ENCODE results near the gene MRPL27.

The MRPL27 gene

GRCh38 chr17:50381920-50382319 lies 8.9 kb upstream of the MRPL27 start:
- Histone ChIP-seq H3K4me3 (no peak overlapping the region), H3K27ac (no peak overlapping the region), H3K4me2 (no peak overlapping the region), H3K9ac (no peak overlapping the region), H4K20me1 (0 out of 2 replicates have a peak, but pooled peaks cover 15% of the 10 kb centered on the region), H3K27me3 (no peaks in the 10 kb centered on the region), H3K36me3 (peaks cover 99% of the 10 kb centered on the region), H3K4me1 (no peaks in the 10 kb centered on the region), H3K9me3 (no peaks in the 10 kb centered on the region)
- TF ChIP-seq Cebpa-rat (IDR thresholded peaks at IDR 0.05), result no peak

DNA sequence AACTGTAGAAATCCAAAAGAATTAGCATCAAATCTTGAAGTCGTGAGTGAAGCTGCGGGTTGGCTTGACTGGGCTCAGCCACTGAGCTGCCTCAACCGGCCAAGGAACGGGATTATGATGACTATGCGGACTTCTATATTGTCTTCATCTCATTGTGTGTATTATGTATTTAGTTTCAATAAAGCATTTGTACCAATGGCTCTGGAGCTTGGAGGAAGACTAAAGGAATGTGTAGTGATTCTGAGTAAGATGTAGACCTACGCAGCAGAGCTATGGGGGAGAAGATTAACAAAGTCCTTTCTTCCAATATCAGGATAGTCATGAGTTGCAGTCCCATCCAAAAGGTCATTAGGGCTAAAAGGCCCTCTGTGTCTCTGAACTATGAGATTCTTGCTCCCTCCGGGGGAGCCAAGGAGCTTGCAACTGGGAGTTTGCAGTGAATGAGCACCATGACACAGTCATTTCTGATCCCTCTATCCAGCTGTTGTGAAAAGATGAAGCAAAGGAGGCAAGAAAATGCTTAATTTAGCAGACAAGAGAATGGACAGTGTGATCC lies 8.4 kb upstream of the MRPL27 start:
- Histone ChIP-seq H3K4me2 (no peak overlapping the region), H3K36me3 (peaks cover 98% of the 10 kb centered on the region), H3K4me3 (no peak overlapping the region), H3K4me1 (no peaks in the 10 kb centered on the region), H3K27ac (no peak overlapping the region), H3K9ac (no peak overlapping the region), H3K9me3 (no peaks in the 10 kb centered on the region), H3K27me3 (no peaks in the 10 kb centered on the region), H4K20me1 (0 out of 2 replicates have a peak, but pooled peaks cover 9% of the 10 kb centered on the region)
- no peak for TF ChIP-seq Cebpa-rat (IDR thresholded peaks at IDR 0.05)

- H3K27ac ChIP-seq, result no peak overlapping the region
- H3K9ac ChIP-seq, result no peak overlapping the region
- no peaks in the 10 kb centered on the region for H3K27me3 ChIP-seq
- H3K4me3 ChIP-seq, result no peak overlapping the region
- no peaks in the 10 kb centered on the region for H3K9me3 ChIP-seq
- H3K4me2 ChIP-seq, result no peak overlapping the region
- 0 out of 2 replicates have a peak, but pooled peaks cover 8% of the 10 kb centered on the region for H4K20me1 ChIP-seq
- H3K36me3 ChIP-seq, result peaks cover 98% of the 10 kb centered on the region
- H3K4me1 ChIP-seq, result no peaks in the 10 kb centered on the region
- TF ChIP-seq Cebpa-rat (IDR thresholded peaks at IDR 0.05), result no peak
Observed at GRCh38 chr17:50380369-50381259, 7.6 kb upstream of the MRPL27 start.

DNA sequence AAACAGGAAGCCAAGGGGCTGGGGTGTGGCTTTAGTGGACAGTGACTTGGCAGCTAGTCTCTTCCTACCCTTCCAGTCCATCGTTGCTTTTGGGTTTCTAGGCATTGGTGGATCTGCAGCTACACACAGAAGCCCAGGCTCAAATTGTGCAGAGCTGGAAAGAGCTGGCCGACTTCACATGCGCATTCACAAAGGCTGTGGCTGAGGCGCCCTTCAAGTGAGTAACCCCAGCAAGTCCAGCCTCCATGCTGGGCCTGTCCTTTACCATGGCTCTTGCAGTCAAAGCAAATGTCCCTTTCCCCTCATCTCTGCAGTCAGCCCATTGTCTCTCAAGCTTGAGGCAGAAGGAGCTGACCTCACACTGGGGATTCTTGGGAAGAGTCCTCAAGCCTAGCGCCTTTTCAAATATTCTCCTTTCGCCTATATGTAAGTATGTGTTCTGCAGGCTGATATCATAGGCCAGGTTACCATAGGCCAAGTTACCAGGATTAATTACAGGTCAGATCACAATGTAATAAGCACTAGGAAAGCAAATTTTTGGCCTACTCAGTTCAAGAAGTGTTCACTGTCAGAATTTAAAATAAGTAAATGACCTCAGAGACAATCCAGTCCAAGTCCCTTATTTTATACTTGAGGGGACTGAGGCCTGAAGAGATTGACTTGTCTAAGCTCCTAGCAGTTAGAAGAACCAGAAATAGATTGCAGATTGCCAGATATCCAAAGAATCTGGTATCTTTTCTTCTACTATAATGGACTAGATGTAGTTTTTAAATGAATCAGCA lies 6.6 kb upstream of the MRPL27 start:
- Histone ChIP-seq H3K4me3 (no peak overlapping the region), H3K27ac (no peak overlapping the region), H3K4me2 (no peak overlapping the region), H4K20me1 (0 out of 2 replicates have a peak, but pooled peaks cover 8% of the 10 kb centered on the region), H3K9ac (no peak overlapping the region), H3K9me3 (no peaks in the 10 kb centered on the region), H3K36me3 (peaks cover 93% of the 10 kb centered on the region), H3K4me1 (no peaks in the 10 kb centered on the region), H3K27me3 (no peaks in the 10 kb centered on the region)
- no peak for TF ChIP-seq Cebpa-rat (IDR thresholded peaks at IDR 0.05)

- no peaks in the 10 kb centered on the region for H4K20me1 ChIP-seq
- H3K36me3 ChIP-seq, result peaks cover 59% of the 10 kb centered on the region
- H3K27ac ChIP-seq, result no peak overlapping the region
- H3K9me3 ChIP-seq, result no peaks in the 10 kb centered on the region
- H3K4me3 ChIP-seq, result no peak overlapping the region
- no peak for TF ChIP-seq Cebpa-rat (IDR thresholded peaks at IDR 0.05)
- peaks cover 21% of the 10 kb centered on the region for H3K4me1 ChIP-seq
- 0 out of 2 replicates have a peak overlapping the region, but pooled peaks have one; percentile 2 for H3K9ac ChIP-seq
- no peak overlapping the region for H3K4me2 ChIP-seq
- H3K27me3 ChIP-seq, result no peaks in the 10 kb centered on the region
Observed at GRCh38 chr17:50375858-50376538, 3.0 kb upstream of the MRPL27 start.

DNA sequence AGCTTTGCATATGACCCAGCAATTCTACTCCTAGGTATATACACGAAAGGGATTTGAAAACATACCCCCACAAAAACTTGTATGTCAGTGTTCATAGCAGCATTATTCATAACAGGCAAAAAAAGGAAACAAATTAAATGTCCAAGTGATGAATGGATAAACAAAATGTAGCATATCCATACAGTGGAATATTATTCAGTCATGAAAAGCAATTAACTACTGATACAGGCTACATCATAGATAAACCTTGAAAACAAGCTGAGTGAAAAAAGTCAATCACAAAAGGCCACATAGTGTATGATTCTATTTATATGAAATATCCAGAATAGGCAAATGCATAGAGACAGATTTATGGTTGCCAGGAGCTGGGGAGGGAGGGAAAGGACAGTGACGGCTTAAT lies 721 bp upstream of the MRPL27 start:
- Histone ChIP-seq H3K9me3 (no peaks in the 10 kb centered on the region), H4K20me1 (no peaks in the 10 kb centered on the region), H3K4me2 (peak overlapping the region; percentile 88), H3K27me3 (no peaks in the 10 kb centered on the region), H3K36me3 (peaks cover 59% of the 10 kb centered on the region), H3K4me3 (peak overlapping the region; percentile 75), H3K27ac (peak overlapping the region; percentile 93; the same call in 1 of the 2 replicates), H3K4me1 (peaks cover 21% of the 10 kb centered on the region), H3K9ac (peak overlapping the region; percentile 91; the same call in 1 of the 2 replicates)
- TF ChIP-seq Cebpa-rat (IDR thresholded peaks at IDR 0.05), result no peak

GRCh38 chr17:50372222-50372757 lies 694 bp downstream of the MRPL27 start:
- no peak for TF ChIP-seq Cebpa-rat (IDR thresholded peaks at IDR 0.05)
- peaks cover 21% of the 10 kb centered on the region for H3K4me1 ChIP-seq
- no peaks in the 10 kb centered on the region for H4K20me1 ChIP-seq
- peaks cover 59% of the 10 kb centered on the region for H3K36me3 ChIP-seq
- H3K9ac ChIP-seq, result peak overlapping the region; percentile 91
- peak overlapping the region; percentile 93 for H3K27ac ChIP-seq
- no peaks in the 10 kb centered on the region for H3K9me3 ChIP-seq
- H3K4me3 ChIP-seq, result peak overlapping the region; percentile 75
- no peaks in the 10 kb centered on the region for H3K27me3 ChIP-seq
- H3K4me2 ChIP-seq, result peak overlapping the region; percentile 88

DNA sequence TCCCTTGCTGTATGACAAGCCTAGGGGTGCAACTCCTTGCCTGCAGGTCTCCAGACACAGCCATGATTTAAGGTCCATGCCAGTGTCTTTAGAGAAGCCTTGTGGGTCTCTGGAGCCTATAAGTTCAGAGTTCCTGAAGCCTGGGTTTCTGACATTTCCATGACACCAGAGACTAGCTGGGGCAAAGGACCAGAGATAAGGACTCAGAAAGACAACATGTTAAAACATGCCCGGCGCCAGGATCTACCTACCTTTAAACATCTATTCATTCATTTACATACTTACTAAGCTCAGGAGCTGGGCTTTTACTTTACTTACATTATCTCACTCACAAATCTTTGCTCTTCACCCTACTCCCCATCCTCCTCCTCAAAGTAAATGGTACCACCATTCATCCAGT lies 1.5 kb downstream of the MRPL27 start:
- H4K20me1 ChIP-seq, result peaks cover 1% of the 10 kb centered on the region; the same call in 1 of the 2 replicates
- peaks cover 61% of the 10 kb centered on the region for H3K36me3 ChIP-seq
- no peaks in the 10 kb centered on the region for H3K9me3 ChIP-seq
- 0 out of 2 replicates have a peak overlapping the region, but pooled peaks have one; percentile 91 for H3K9ac ChIP-seq
- peaks cover 26% of the 10 kb centered on the region for H3K4me1 ChIP-seq
- no peak overlapping the region for H3K27ac ChIP-seq
- TF ChIP-seq Cebpa-rat (IDR thresholded peaks at IDR 0.05), result no peak
- H3K4me2 ChIP-seq, result peak overlapping the region; percentile 88
- H3K27me3 ChIP-seq, result no peaks in the 10 kb centered on the region
- no peak overlapping the region for H3K4me3 ChIP-seq

- Histone ChIP-seq H3K4me1 (peaks cover 41% of the 10 kb centered on the region), H3K27me3 (no peaks in the 10 kb centered on the region), H3K27ac (no peak overlapping the region), H3K4me3 (no peak overlapping the region), H3K4me2 (no peak overlapping the region), H3K36me3 (peaks cover 60% of the 10 kb centered on the region), H3K9ac (no peak overlapping the region), H3K9me3 (no peaks in the 10 kb centered on the region), H4K20me1 (peaks cover 16% of the 10 kb centered on the region)
- TF ChIP-seq Cebpa-rat (IDR thresholded peaks at IDR 0.05), result no peak
Observed at GRCh38 chr17:50370052-50370451, 2.9 kb downstream of the MRPL27 start.
